ENCODE measurements around the gene MPPED1. TPM values are rescaled to one million over a fixed set of nuclear protein-coding genes. Genes with fewer than 3 reads are reported as not detected.

The MPPED1 gene
- total and polyA plus RNA-seq, 2 donors (not counting 3 experiments of a cell fraction or from before 2014, with no cell fraction given), result not detected

- POLR2A ChIA-PET, result no interaction called here
- Histone ChIP-seq H3K79me2 (ENCODE audit: control insufficient read depth, insufficient read depth, low read length) (no peaks in the 10 kb centered on the region), H3K9me3 (replicated peaks; ENCODE audit: control insufficient read depth, insufficient read depth, low read length) (no peaks in the 10 kb centered on the region), H3K27me3 (ENCODE audit: control insufficient read depth in 2 of 2, insufficient read depth in 2 of 2, low read length in 2 of 2) (no peaks in the 10 kb centered on the region), H3K36me3 (ENCODE audit: control insufficient read depth in 2 of 2, extremely low read depth in 1 of 2, insufficient read depth in 2 of 2, low read length in 2 of 2) (no peaks in the 10 kb centered on the region), H3K4me1 (ENCODE audit: control insufficient read depth, extremely low read depth, insufficient read depth, low read length) (no peaks in the 10 kb centered on the region), H3K4me2 (ENCODE audit: insufficient read depth, low read length) (no peak overlapping the region), H3K4me3 (replicated peaks in 1 of 3; ENCODE audit: insufficient read depth in 1 of 3, low read depth in 1 of 3, low read length in 3 of 3) (no peak overlapping the region), H3K9ac (replicated peaks; ENCODE audit: extremely low read depth, insufficient read depth, low read length) (no peak overlapping the region), H3K27ac (ENCODE audit: insufficient read depth, low read depth, low read length) (no peak overlapping the region), H3K9me1 (replicated peaks; ENCODE audit: control insufficient read depth, extremely low read depth, insufficient read depth, low read length) (no peaks in the 10 kb centered on the region), H4K20me1 (replicated peaks; ENCODE audit: control insufficient read depth, extremely low read depth, insufficient read depth, low read length) (no peaks in the 10 kb centered on the region), H2AFZ (ENCODE audit: low read depth, low read length) (no peak overlapping the region)
- BruUV-seq (replicated peaks), result no TSS peak
- intact Hi-C loops (cut with micrococcal nuclease), result no loop called here
- DNase-seq (ENCODE audit: low read depth, low spot score) (no peak), FAIRE-seq (no peak)
- dilution Hi-C loops (cut with MboI; ENCODE audit: extremely low pct_ligation_motif_present, low sequenced_read_pairs), result no loop called here
- CTCF ChIA-PET, result no interaction called here
- TF ChIP-seq JUN (IDR thresholded peaks at IDR 0.05; ENCODE audit: borderline replicate concordance, insufficient read depth, insufficient read length, low read depth), result no peak
- no peak for TF ChIP-seq POLR2A (IDR thresholded peaks at IDR 0.05; ENCODE audit: low read depth, low read length)
- no peak for TF ChIP-seq POLR2AphosphoS5 (IDR thresholded peaks at IDR 0.05; ENCODE audit: insufficient read depth, low read depth, low read length)
- no peak for TF ChIP-seq GATA2 (IDR thresholded peaks at IDR 0.05; ENCODE audit: insufficient read depth, insufficient read length, low read depth, low read length)
- TF ChIP-seq FOS (IDR thresholded peaks at IDR 0.05; ENCODE audit: borderline replicate concordance, insufficient read depth, low read length), result no peak
- no peak for TF ChIP-seq EZH2 (IDR thresholded peaks at IDR 0.05; ENCODE audit: borderline replicate concordance, low read depth, low read length, severe bottlenecking)
- no peak for TF ChIP-seq MYC (IDR thresholded peaks at IDR 0.05; ENCODE audit: low read depth, low read length)
- TF ChIP-seq, protein P1, sequence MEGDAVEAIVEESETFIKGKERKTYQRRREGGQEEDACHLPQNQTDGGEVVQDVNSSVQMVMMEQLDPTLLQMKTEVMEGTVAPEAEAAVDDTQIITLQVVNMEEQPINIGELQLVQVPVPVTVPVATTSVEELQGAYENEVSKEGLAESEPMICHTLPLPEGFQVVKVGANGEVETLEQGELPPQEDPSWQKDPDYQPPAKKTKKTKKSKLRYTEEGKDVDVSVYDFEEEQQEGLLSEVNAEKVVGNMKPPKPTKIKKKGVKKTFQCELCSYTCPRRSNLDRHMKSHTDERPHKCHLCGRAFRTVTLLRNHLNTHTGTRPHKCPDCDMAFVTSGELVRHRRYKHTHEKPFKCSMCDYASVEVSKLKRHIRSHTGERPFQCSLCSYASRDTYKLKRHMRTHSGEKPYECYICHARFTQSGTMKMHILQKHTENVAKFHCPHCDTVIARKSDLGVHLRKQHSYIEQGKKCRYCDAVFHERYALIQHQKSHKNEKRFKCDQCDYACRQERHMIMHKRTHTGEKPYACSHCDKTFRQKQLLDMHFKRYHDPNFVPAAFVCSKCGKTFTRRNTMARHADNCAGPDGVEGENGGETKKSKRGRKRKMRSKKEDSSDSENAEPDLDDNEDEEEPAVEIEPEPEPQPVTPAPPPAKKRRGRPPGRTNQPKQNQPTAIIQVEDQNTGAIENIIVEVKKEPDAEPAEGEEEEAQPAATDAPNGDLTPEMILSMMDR (IDR thresholded peaks at IDR 0.05; ENCODE audit: extremely low read depth in 1 of 2, insufficient read depth in 1 of 2, low read depth in 1 of 2, low read length in 2 of 2), result no peak
- no peak for TF ChIP-seq MAX (IDR thresholded peaks at IDR 0.05; ENCODE audit: insufficient read depth, insufficient read length)
These were observed 103.6 kb downstream of the MPPED1 start for GRCh38 chr22:43515411-43515810.
